K562 (cell line): Measurements from ENCODE around the gene HAGHL. TPM values are rescaled to one million over a fixed set of nuclear protein-coding genes. Genes with fewer than 3 reads are reported as not detected.

Experiments
- ID3 ChIP-seq, 2 experiments: fragments of 250-450 bp in 1 of 2; fragments of 450-650 bp in 1 of 2; sonication (Bioruptor Pico) in 1 of 2; IDR thresholded peaks; 2 replicates each; pipeline versions ENCODE4 v1.6.1 to v1.8.0; 2016 to 2021; ENCODE audit warnings: mild to moderate bottlenecking in 2 of 2, moderate library complexity in 2 of 2, missing compliant biosample characterization in 1 of 2, missing genetic modification characterization in 1 of 2
- KAT7 ChIP-seq: sonication (generic); formaldehyde crosslinking; IDR thresholded peaks from 2 replicates; pipeline ENCODE4 v1.8.0; 2022; ENCODE audit warnings: missing genetic modification reagents, mild to moderate bottlenecking, borderline replicate concordance
- NKRF ChIP-seq: fragments of 450-650 bp; IDR thresholded peaks from 2 replicates; pipeline ENCODE4 v1.6.1; 2016; ENCODE audit warnings: borderline replicate concordance
- RB1 ChIP-seq: fragments of 450-650 bp; IDR thresholded peaks from 2 replicates; pipeline ENCODE4 v1.6.1; 2017; ENCODE audit warnings: low read depth, mild to moderate bottlenecking
- ZBTB2 ChIP-seq: fragments of 450-650 bp; IDR thresholded peaks from 2 replicates; pipeline ENCODE4 v1.6.1; 2016; ENCODE audit warnings: antibody characterized with exemption
- ZBTB43 ChIP-seq: sonication (generic); formaldehyde crosslinking; IDR thresholded peaks from 2 replicates; pipeline ENCODE4 v1.8.0; 2023; ENCODE audit warnings: mild to moderate bottlenecking, missing genetic modification reagents
- ZBTB9 ChIP-seq: fragments of 450-650 bp; formaldehyde crosslinking; IDR thresholded peaks from 2 replicates; pipeline ENCODE4 v1.4.0; 2020; ENCODE audit warnings: mild to moderate bottlenecking, moderate library complexity
- ZNF212 ChIP-seq: fragments of 450-650 bp; formaldehyde crosslinking; IDR thresholded peaks from 2 replicates; pipeline ENCODE4 v1.4.0; 2020; ENCODE audit warnings: mild to moderate bottlenecking
- ZNF311 ChIP-seq: fragments of 250-450 bp; sonication (Bioruptor Pico); IDR thresholded peaks from 2 replicates; pipeline ENCODE4 v1.4.0; 2020; ENCODE audit warnings: mild to moderate bottlenecking, moderate library complexity
- ZNF347 ChIP-seq: fragments of 450-650 bp; formaldehyde crosslinking; IDR thresholded peaks from 2 replicates; pipeline ENCODE4 v1.4.0; 2020; ENCODE audit warnings: low read depth, mild to moderate bottlenecking, moderate library complexity
- polyA plus RNA-seq, 8 experiments: library from polyadenylated mRNA; depleted of rRNA in 4 of 8; stranded (reverse) in 5 of 8; unstranded in 3 of 8; fragments of >200 nt; fragmentation: Nextera tagmentation in 2 of 8; fragmentation: Illumina TruSeq in 1 of 8; extraction: Ambion mirVana in 2 of 8; extraction: Trizol in 1 of 8; gene quantifications; 2 replicates each; pipeline versions ENCODE4 v1.2.1 to v1.2.3, GENCODE V29; 2011 to 2014; ENCODE audit warnings: inconsistent platforms in 1 of 8, missing spikeins in 1 of 8
- total RNA-seq, 7 experiments: library from RNA; depleted of rRNA in 6 of 7; stranded (reverse); fragments of >200 nt in 6 of 7; fragmentation: Illumina TruSeq in 2 of 7; extraction: Trizol in 2 of 7; gene quantifications; 2 replicates each; pipeline versions ENCODE4 v1.2.1 to v1.2.3, GENCODE V29; 2011 to 2021; ENCODE audit warnings: low replicate concordance in 1 of 7
- TF ChIP-seq, protein P1 (sequence below): fragments of 250-450 bp; sonication (Bioruptor Pico); IDR thresholded peaks from 2 replicates; pipeline ENCODE4 v1.8.0; 2022; ENCODE audit warnings: moderate library complexity, mild to moderate bottlenecking, inconsistent platforms
- TF ChIP-seq, protein P2 (sequence below): sonication (generic); formaldehyde crosslinking; IDR thresholded peaks from 2 replicates; pipeline ENCODE4 v1.8.0; 2022; ENCODE audit warnings: mild to moderate bottlenecking, missing genetic modification reagents
- TF ChIP-seq, protein P3 (sequence below): fragments of 250-450 bp; sonication (Bioruptor Pico); IDR thresholded peaks from 2 replicates; pipeline ENCODE4 v1.4.0; 2020; ENCODE audit warnings: mild to moderate bottlenecking

HAGHL gene
- total and polyA plus RNA-seq, 9 of the 15 experiments (the other 6 are each of a cell fraction or from before 2014, with no cell fraction given): 0.31 to 83.4 (median 20.7) TPM

- TF ChIP-seq NKRF (0 out of 2 replicates have a peak, but pooled peaks have one; percentile 37), ZNF311 (CRISPR knock-in tag) (no peak), ID3 (CRISPR knock-in tag; IDR thresholded peaks at IDR 0.05) (no peak), ID3 (tag; IDR thresholded peaks at IDR 0.05) (peak; percentile 80; the same call in 1 of the 2 replicates), ZNF212 (no peak), ZNF347 (CRISPR knock-in tag) (no peak), ZBTB2 (peak; percentile 74), ZBTB9 (peak; percentile 78), ZBTB43 (no peak), KAT7 (CRISPR knock-in tag) (no peak), RB1 (0 out of 2 replicates have a peak, but pooled peaks have one; percentile 18)
- TF ChIP-seq, protein P1, sequence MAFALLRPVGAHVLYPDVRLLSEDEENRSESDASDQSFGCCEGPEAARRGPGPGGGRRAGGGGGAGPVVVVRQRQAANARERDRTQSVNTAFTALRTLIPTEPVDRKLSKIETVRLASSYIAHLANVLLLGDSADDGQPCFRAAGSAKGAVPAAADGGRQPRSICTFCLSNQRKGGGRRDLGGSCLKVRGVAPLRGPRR: no peak
- TF ChIP-seq, protein P2, sequence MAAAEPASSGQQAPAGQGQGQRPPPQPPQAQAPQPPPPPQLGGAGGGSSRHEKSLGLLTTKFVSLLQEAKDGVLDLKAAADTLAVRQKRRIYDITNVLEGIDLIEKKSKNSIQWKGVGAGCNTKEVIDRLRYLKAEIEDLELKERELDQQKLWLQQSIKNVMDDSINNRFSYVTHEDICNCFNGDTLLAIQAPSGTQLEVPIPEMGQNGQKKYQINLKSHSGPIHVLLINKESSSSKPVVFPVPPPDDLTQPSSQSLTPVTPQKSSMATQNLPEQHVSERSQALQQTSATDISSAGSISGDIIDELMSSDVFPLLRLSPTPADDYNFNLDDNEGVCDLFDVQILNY (CRISPR knock-in tag): peak; percentile 86; the same call in 1 of the 2 replicates
- TF ChIP-seq, protein P3, sequence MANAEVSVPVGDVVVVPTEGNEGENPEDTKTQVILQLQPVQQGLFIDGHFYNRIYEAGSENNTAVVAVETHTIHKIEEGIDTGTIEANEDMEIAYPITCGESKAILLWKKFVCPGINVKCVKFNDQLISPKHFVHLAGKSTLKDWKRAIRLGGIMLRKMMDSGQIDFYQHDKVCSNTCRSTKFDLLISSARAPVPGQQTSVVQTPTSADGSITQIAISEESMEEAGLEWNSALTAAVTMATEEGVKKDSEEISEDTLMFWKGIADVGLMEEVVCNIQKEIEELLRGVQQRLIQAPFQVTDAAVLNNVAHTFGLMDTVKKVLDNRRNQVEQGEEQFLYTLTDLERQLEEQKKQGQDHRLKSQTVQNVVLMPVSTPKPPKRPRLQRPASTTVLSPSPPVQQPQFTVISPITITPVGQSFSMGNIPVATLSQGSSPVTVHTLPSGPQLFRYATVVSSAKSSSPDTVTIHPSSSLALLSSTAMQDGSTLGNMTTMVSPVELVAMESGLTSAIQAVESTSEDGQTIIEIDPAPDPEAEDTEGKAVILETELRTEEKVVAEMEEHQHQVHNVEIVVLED: peak; percentile 39; the same call in 1 of the 2 replicates
These were observed 31.4 kb upstream of the HAGHL start (continued) for GRCh38 chr16:695355-696089.
